Stimulated activated naive B cell treated with anti-CD40 and anti-IgM and Interleukin-4, amounts not matched to agents 10 μg/mL and 1 μg/mL and 100 μg/mL, for 72 hours (primary cell): Measurements from ENCODE around the gene ACSM5.
"Not testable (repeated sequence)": the region's sequence is repeated elsewhere in the genome, so short reads cannot be mapped to it uniquely, and the experiment has no call there.

Experiments used
- ATAC-seq, 2 donors: fragments of 150-1000 bp; cut with Tn5 transposase; replicated peaks; 2 replicates each; pipeline ENCODE4 v1.10.0; 2021; ENCODE audit warnings: moderate library complexity in 1 of 2
- DNase-seq: peaks from one replicate; pipeline ENCODE4 v3.0.0; 2021
- H3K27ac Mint-ChIP-seq: one replicate; pipeline ENCODE4 v1.8.0; 2022; ENCODE audit warnings: mild to moderate bottlenecking, mixed read lengths
- H3K27me3 Mint-ChIP-seq, 2 donors: one replicate each; pipeline ENCODE4 v1.8.0; 2022; ENCODE audit warnings: mixed read lengths in 2 of 2
- H3K36me3 Mint-ChIP-seq, 2 donors: one replicate each; pipeline ENCODE4 v1.8.0; 2022; ENCODE audit warnings: mixed read lengths in 2 of 2, mild to moderate bottlenecking in 1 of 2
- H3K4me1 Mint-ChIP-seq, 2 donors: one replicate each; pipeline ENCODE4 v1.8.0; 2022; ENCODE audit warnings: mixed read lengths in 2 of 2, mild to moderate bottlenecking in 1 of 2
- H3K4me3 Mint-ChIP-seq, 2 donors: one replicate each; pipeline ENCODE4 v1.8.0; 2022; ENCODE audit warnings: mild to moderate bottlenecking in 2 of 2, mixed read lengths in 2 of 2, moderate library complexity in 1 of 2
- H3K9me3 Mint-ChIP-seq, 2 donors: one replicate each; pipeline ENCODE4 v1.8.0; 2022; ENCODE audit warnings: mixed read lengths in 2 of 2, mild to moderate bottlenecking in 1 of 2

Gene ACSM5

DNA sequence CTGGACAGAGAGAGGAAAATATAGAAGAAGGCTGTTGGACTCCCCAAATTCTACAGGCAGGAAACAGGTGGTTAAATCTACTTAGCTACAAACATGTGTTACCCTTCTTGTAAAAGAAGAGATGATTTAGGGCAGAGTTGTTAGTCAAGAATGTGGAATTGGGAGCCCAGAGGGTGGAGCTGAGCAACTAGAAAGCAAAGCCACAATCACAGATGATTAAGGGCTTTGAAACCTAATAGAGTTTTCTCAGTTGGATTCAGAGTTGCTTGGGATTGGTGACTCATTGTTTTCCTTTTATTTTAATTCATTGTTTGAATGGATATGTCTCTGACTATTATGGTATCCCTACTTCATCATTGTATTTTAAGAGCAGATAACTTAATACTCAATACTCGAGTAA lies 6.2 kb downstream of the ACSM5 start:
- Mint-ChIP-seq H3K9me3 (peaks cover 0 to 2% of the 10 kb centered on the region in 2 donors), H3K27me3 (peaks cover 9 to 24% of the 10 kb centered on the region in 2 donors), H3K4me3 (no peak overlapping the region), H3K4me1 (no peaks in the 10 kb centered on the region), H3K36me3 (no peaks in the 10 kb centered on the region), H3K27ac (no peak overlapping the region)
- ATAC-seq (no peak), DNase-seq (no peak)

DNA sequence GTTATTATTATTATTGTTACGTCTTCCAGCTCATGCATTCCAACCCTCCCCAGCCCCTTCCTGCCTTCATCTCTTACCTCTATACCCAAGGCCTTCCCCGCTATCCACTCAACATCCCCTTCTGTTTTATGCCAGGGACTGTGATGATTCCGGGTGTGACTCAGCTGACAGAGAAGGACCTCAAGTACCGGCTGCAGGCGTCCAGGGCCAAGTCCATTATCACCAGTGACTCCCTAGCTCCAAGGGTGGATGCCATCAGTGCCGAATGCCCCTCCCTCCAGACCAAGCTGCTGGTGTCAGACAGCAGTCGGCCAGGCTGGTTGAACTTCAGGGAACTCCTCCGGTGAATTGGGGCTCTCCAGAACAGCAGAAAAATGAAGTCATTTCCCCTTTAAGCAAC lies 9.8 kb downstream of the ACSM5 start:
- H3K36me3 Mint-ChIP-seq, H3K9me3 Mint-ChIP-seq, ATAC-seq, H3K4me3 Mint-ChIP-seq, H3K27ac Mint-ChIP-seq, H3K4me1 Mint-ChIP-seq, DNase-seq: not testable (repeated sequence)
- H3K27me3 Mint-ChIP-seq, result peaks cover 6 to 28% of the 10 kb centered on the region in 2 donors

DNA sequence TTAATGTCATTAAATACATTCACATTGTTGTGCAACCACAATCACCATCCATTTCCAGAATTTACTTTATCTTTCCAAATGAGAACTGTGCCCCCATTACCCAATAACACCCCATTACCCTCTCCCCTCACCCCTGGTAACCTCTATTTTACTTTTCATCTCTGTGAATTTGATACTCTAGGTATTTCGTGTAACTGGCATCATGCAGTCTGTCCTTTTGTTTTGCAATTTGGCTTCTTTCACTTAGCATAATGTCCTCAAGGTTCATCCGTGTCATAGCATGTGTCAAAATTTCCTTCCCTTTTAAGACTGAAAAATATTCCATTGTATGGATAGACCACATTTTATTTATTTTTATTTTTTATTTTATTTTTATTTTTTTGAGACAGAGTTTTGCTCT lies 12.4 kb downstream of the ACSM5 start:
- H3K4me1 Mint-ChIP-seq, H3K36me3 Mint-ChIP-seq, H3K9me3 Mint-ChIP-seq, H3K4me3 Mint-ChIP-seq, DNase-seq, ATAC-seq, H3K27ac Mint-ChIP-seq: not testable (repeated sequence)
- peaks cover 4 to 24% of the 10 kb centered on the region in 2 donors for H3K27me3 Mint-ChIP-seq

DNA sequence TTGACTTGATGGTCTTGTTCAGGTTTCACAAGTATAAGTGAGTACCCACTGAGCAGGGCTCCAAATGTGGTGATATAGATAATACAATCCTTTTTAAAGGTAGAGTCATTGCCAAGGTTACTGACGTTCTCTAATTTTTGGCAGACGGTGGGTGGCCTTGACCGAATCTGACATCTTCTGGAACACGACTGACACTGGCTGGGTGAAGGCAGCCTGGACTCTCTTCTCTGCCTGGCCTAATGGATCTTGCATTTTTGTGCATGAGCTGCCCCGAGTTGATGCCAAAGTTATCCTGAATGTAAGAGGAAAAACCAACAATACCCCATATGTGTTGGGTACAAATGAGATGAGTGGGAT lies 14.4 kb downstream of the ACSM5 start:
- not testable (repeated sequence) for DNase-seq, ATAC-seq, H3K27ac Mint-ChIP-seq, H3K9me3 Mint-ChIP-seq, H3K4me1 Mint-ChIP-seq, H3K36me3 Mint-ChIP-seq, H3K4me3 Mint-ChIP-seq
- H3K27me3 Mint-ChIP-seq, result peaks cover 11% of the 10 kb centered on the region in 2 donors

DNA sequence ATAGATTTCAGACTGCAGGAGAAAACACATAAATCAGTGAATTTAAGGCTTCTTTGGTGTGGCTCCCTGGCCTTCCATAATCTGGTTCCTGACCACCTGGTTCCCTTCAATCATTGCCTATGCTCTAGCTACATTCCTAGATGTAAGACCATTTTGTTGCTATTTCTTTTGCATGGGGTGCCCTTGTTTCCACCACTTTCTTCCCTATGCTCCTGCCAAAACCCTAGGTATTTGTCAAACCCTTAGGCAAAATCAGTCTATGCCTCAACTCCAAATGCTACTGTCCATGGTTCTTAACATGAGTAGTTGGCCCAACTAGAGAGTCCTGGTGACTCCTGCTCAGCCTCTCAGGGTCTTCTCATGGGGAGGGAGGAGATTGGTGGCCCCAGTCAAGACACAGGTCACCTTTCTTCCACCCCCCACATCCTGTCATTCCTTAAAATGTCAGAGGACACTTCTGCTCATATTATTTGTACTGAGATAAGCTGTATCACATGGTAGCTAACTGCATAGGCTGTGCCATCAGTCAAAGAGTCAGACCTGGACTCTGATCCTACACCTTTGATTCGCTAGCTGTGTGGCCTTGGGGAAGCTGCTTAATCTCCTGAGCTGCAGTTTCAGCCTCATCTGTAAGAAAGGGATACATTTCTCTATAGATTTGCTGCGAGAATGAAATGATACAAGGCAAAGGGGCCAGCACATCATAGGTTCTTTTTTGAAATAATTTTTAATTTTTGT lies 15.0 kb downstream of the ACSM5 start:
- no peaks in the 10 kb centered on the region for H3K36me3 Mint-ChIP-seq
- H3K4me1 Mint-ChIP-seq, result no peaks in the 10 kb centered on the region
- H3K9me3 Mint-ChIP-seq, result no peaks in the 10 kb centered on the region
- peaks cover 11% of the 10 kb centered on the region in 2 donors for H3K27me3 Mint-ChIP-seq
- H3K4me3 Mint-ChIP-seq, result no peak overlapping the region
- H3K27ac Mint-ChIP-seq, result no peak overlapping the region
- ATAC-seq, result no peak
- DNase-seq, result no peak

DNA sequence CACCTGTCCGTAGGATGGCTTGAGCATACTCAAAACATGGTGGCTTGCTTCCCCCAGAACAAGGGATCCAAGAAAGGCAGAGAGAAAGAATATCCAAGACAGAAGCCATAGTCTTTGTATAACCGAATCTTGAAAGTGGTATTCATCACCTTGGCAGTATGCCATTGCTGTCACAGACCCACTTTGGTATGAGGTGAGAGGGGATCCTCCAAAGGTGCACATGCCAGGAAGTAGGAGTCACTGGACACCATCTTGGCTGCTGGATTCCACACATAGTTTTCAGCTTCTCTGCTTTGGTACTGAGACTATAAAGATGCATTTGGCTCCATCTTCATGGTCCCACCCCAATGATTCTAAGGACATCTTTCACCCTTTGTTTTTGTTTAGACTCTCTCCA lies 18.1 kb downstream of the ACSM5 start:
- not testable (repeated sequence) for H3K9me3 Mint-ChIP-seq, H3K4me3 Mint-ChIP-seq, H3K36me3 Mint-ChIP-seq, ATAC-seq, H3K4me1 Mint-ChIP-seq, H3K27ac Mint-ChIP-seq, DNase-seq
- peaks cover 11 to 15% of the 10 kb centered on the region in 2 donors for H3K27me3 Mint-ChIP-seq

DNA sequence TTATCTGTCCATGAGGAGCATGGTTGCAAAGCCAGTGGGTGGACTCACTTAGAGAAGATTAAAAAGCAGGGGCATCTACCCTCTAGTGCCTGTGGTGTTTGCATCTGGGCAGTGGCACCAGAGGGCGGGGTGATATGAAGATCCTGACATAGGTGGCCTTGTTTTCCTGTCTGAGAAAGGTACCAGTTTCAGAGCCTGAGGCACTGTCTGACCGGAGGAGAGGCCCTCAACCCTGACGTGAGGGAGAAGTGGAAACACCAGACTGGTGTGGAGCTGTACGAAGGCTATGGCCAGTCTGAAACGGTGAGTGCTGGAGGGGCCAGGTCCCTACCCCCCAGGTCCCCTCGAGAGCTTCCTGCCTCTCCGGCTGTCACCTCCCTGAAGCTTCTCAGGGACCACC lies 20.2 kb downstream of the ACSM5 start:
- not testable (repeated sequence) for H3K36me3 Mint-ChIP-seq, H3K27ac Mint-ChIP-seq, DNase-seq, H3K9me3 Mint-ChIP-seq, H3K4me1 Mint-ChIP-seq, H3K4me3 Mint-ChIP-seq, ATAC-seq
- peaks cover 8 to 11% of the 10 kb centered on the region in 2 donors for H3K27me3 Mint-ChIP-seq

DNA sequence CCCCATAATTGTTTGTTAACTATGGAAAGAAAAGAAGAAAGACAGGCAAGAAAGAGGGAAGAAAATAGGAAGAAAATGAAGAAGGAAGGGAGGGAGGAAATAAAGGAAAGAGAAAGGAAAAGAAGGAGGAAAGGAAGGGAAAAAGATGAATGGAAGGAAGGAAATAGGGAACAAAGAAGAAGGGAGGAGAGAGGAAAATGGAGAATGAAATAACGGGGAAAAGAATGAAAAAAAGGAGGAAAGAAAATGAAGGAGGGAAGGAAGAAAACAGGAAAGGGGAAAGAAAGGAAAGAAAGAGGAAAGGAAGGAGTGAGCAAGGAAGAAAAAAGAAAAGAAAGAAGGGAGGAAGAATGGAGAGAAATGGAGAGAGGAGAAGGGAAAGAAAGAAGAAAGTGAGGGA lies 21.1 kb downstream of the ACSM5 start:
- not testable (repeated sequence) for ATAC-seq, DNase-seq, H3K4me3 Mint-ChIP-seq, H3K36me3 Mint-ChIP-seq, H3K9me3 Mint-ChIP-seq, H3K4me1 Mint-ChIP-seq, H3K27ac Mint-ChIP-seq
- peaks cover 8 to 15% of the 10 kb centered on the region in 2 donors for H3K27me3 Mint-ChIP-seq

DNA sequence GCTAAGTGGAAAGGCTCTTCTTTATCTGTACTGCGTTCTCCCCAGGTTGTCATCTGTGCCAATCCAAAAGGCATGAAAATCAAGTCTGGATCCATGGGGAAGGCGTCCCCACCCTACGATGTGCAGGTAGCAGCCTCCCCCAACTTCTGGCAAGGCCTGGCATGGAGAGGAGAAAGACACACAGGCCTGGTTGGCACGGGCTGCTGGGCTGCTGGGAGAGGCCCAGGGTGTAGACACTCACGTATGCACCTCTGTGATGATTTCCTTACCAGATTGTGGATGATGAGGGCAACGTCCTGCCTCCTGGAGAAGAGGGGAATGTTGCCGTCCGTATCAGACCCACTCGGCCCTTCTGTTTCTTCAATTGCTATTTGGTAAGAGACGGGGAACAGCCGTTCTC lies 21.6 kb downstream of the ACSM5 start:
- ATAC-seq (no peak), DNase-seq (no peak)
- Mint-ChIP-seq H3K4me3 (no peak overlapping the region), H3K36me3 (no peaks in the 10 kb centered on the region), H3K27ac (no peak overlapping the region), H3K4me1 (no peaks in the 10 kb centered on the region), H3K27me3 (peaks cover 9 to 19% of the 10 kb centered on the region in 2 donors), H3K9me3 (no peaks in the 10 kb centered on the region)

DNA sequence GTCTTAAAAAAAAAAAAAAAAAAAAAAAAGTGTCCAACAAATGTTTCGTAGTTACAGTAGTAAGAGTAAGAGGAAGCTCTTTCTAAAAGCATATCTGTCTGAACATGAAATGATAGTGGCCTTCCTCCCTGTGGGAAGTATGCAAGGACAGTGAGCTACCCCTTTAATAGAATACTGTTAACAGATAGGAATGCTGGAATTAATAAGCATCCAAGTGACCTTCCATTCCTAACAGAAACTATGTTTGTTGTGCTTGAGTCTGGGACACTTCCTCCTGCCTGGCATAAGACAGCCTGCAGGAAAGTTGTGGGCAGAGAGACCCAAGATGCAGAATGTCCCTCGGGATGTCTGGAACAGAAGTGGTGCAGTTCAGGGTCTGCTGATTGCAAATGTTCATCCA lies 29.6 kb downstream of the ACSM5 start:
- not testable (repeated sequence) for H3K4me1 Mint-ChIP-seq, H3K4me3 Mint-ChIP-seq, ATAC-seq, H3K36me3 Mint-ChIP-seq, H3K27ac Mint-ChIP-seq, DNase-seq, H3K9me3 Mint-ChIP-seq
- H3K27me3 Mint-ChIP-seq, result peaks cover 5 to 14% of the 10 kb centered on the region in 2 donors

DNA sequence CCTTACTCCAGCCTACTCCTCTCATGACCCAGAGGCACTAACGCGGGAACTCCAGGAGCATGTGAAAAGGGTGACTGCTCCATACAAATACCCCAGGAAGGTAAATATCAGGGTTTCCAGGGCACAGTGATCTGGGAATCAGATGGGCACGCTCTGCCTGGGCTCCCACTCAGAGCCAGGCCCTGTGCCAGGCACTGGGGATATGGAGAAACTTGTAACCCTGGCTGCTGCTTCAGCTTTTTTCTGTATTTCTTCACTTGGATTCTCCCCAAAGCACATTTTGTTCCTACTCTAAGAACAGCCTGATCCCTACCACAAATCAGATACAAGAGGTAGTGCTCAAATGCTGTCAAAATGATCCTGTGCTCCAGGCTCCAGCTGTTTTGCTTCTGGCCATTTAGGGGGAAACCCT lies 30.5 kb downstream of the ACSM5 start:
- H3K27ac Mint-ChIP-seq, result not testable (repeated sequence)

DNA sequence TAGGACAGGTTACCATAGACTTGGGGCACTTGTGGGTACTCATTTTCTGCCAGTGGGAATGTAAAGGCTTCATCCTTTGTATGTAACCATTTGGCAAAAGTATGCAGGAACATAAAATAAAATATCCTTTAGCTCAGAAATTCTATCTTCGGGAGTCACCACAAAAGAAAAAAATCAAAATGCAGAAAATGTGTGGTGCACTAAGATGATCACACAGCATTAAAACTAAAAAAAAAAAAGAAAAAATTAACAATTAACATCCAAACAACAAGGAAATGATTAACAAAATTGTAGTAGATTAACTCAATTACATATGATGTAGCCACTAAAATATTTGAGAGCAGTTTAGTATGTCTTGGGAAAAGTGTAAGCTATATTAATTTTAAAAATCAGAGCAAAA lies 31.4 kb downstream of the ACSM5 start:
- not testable (repeated sequence) for ATAC-seq, H3K27me3 Mint-ChIP-seq, H3K9me3 Mint-ChIP-seq, H3K4me1 Mint-ChIP-seq, H3K27ac Mint-ChIP-seq, H3K4me3 Mint-ChIP-seq, H3K36me3 Mint-ChIP-seq, DNase-seq

More for the DNA sequence above, 30.5 kb downstream of the ACSM5 start:
- H3K36me3 Mint-ChIP-seq, ATAC-seq, DNase-seq, H3K4me3 Mint-ChIP-seq, H3K9me3 Mint-ChIP-seq, H3K4me1 Mint-ChIP-seq: not testable (repeated sequence)
- H3K27me3 Mint-ChIP-seq, result peaks cover 5 to 14% of the 10 kb centered on the region in 2 donors

DNA sequence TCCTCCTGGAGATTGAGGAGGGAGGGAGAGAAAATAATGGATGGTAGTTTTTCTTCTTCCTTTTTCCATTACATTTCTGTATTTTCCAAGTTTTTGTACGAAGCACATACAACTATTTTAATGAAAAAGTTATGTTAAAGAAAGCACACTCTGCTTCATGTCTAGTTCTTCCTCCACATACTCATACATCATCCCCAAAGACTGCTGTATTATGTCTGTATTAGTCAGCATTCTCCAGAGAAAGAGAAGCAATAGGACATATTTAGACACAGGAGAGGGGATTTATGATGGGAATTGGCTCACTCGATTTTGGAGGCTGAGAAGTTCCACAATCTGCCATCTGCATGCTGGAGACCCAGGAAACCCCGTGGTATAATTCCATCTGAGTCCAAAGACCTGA lies 31.9 kb downstream of the ACSM5 start:
- peaks cover 2 to 3% of the 10 kb centered on the region in 2 donors for H3K27me3 Mint-ChIP-seq
- no peaks in the 10 kb centered on the region for H3K4me1 Mint-ChIP-seq
- H3K36me3 Mint-ChIP-seq, result no peaks in the 10 kb centered on the region
- DNase-seq, result no peak
- H3K9me3 Mint-ChIP-seq, result no peaks in the 10 kb centered on the region
- no peak overlapping the region for H3K27ac Mint-ChIP-seq
- H3K4me3 Mint-ChIP-seq, result no peak overlapping the region
- ATAC-seq, result no peak

DNA sequence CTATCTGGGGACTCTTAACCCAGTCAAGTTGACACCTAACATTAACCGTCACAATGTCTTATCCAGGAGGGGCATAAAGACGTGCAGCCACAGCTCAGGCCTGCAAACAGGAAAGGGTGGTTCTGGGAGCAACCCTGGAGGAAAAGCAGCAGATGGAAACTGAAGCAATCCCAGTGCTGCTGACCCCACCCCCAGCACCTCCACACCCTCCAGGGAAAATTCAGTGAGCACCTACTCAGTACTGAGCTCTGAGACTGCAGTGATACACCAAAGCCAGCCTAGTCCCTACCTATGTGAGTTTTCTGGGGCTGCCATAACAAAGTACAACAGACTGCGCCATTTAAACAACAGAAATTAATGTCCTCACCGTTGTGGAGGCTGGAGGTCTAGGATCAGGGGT lies 32.5 kb downstream of the ACSM5 start:
- H3K36me3 Mint-ChIP-seq, H3K4me3 Mint-ChIP-seq, ATAC-seq, H3K4me1 Mint-ChIP-seq, DNase-seq, H3K27me3 Mint-ChIP-seq, H3K9me3 Mint-ChIP-seq, H3K27ac Mint-ChIP-seq: not testable (repeated sequence)

DNA sequence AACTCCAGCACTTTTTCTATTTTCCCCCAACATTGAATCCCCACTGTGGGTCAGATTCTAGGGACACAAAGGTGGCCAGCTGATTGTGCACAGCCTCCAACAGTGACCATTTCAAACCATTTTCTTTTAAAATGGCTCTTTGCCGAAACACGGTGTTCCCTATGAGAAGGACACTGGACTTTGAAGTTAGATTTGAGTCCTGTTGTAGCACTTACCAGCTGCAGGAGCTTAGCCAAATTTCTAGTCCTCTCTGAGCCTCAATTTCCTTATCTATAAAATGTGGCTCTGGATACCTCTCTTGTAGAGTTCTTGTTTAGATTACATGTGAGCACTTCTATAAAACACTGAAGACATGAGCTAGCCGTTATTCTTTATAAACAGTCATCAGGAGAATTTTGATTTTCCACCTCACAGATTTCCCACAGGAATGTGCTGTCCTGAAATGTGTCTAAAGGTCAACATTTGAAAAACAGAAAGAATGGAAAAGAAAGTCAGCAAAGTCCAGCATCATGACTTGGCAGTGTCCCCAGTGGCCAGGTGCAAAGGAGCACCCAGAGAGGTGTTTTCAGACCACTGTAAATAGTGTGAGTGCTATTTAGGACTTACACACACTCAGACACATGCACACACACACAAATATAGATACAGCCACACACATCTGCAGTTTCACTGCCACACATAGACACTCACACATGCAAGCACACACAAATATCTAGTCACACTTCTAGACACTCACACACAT lies 37.5 kb downstream of the ACSM5 start:
- not testable (repeated sequence) for H3K9me3 Mint-ChIP-seq, ATAC-seq, H3K36me3 Mint-ChIP-seq

More for the DNA sequence above, 37.5 kb downstream of the ACSM5 start:
- not testable (repeated sequence) for DNase-seq, H3K4me3 Mint-ChIP-seq, H3K27me3 Mint-ChIP-seq, H3K4me1 Mint-ChIP-seq, H3K27ac Mint-ChIP-seq
